ENCODE results near the gene LUC7L. TPM values are rescaled to one million over a fixed set of nuclear protein-coding genes. Genes with fewer than 3 reads are reported as not detected.

The LUC7L gene
- total and polyA plus RNA-seq, 2 of the 8 experiments (the other 6 are each of a cell fraction or from before 2014, with no cell fraction given): 49.7 to 129 TPM

GRCh38 chr16:203246-203645 is 26.0 kb downstream of the LUC7L start (continued):
- TF ChIP-seq, protein P1, sequence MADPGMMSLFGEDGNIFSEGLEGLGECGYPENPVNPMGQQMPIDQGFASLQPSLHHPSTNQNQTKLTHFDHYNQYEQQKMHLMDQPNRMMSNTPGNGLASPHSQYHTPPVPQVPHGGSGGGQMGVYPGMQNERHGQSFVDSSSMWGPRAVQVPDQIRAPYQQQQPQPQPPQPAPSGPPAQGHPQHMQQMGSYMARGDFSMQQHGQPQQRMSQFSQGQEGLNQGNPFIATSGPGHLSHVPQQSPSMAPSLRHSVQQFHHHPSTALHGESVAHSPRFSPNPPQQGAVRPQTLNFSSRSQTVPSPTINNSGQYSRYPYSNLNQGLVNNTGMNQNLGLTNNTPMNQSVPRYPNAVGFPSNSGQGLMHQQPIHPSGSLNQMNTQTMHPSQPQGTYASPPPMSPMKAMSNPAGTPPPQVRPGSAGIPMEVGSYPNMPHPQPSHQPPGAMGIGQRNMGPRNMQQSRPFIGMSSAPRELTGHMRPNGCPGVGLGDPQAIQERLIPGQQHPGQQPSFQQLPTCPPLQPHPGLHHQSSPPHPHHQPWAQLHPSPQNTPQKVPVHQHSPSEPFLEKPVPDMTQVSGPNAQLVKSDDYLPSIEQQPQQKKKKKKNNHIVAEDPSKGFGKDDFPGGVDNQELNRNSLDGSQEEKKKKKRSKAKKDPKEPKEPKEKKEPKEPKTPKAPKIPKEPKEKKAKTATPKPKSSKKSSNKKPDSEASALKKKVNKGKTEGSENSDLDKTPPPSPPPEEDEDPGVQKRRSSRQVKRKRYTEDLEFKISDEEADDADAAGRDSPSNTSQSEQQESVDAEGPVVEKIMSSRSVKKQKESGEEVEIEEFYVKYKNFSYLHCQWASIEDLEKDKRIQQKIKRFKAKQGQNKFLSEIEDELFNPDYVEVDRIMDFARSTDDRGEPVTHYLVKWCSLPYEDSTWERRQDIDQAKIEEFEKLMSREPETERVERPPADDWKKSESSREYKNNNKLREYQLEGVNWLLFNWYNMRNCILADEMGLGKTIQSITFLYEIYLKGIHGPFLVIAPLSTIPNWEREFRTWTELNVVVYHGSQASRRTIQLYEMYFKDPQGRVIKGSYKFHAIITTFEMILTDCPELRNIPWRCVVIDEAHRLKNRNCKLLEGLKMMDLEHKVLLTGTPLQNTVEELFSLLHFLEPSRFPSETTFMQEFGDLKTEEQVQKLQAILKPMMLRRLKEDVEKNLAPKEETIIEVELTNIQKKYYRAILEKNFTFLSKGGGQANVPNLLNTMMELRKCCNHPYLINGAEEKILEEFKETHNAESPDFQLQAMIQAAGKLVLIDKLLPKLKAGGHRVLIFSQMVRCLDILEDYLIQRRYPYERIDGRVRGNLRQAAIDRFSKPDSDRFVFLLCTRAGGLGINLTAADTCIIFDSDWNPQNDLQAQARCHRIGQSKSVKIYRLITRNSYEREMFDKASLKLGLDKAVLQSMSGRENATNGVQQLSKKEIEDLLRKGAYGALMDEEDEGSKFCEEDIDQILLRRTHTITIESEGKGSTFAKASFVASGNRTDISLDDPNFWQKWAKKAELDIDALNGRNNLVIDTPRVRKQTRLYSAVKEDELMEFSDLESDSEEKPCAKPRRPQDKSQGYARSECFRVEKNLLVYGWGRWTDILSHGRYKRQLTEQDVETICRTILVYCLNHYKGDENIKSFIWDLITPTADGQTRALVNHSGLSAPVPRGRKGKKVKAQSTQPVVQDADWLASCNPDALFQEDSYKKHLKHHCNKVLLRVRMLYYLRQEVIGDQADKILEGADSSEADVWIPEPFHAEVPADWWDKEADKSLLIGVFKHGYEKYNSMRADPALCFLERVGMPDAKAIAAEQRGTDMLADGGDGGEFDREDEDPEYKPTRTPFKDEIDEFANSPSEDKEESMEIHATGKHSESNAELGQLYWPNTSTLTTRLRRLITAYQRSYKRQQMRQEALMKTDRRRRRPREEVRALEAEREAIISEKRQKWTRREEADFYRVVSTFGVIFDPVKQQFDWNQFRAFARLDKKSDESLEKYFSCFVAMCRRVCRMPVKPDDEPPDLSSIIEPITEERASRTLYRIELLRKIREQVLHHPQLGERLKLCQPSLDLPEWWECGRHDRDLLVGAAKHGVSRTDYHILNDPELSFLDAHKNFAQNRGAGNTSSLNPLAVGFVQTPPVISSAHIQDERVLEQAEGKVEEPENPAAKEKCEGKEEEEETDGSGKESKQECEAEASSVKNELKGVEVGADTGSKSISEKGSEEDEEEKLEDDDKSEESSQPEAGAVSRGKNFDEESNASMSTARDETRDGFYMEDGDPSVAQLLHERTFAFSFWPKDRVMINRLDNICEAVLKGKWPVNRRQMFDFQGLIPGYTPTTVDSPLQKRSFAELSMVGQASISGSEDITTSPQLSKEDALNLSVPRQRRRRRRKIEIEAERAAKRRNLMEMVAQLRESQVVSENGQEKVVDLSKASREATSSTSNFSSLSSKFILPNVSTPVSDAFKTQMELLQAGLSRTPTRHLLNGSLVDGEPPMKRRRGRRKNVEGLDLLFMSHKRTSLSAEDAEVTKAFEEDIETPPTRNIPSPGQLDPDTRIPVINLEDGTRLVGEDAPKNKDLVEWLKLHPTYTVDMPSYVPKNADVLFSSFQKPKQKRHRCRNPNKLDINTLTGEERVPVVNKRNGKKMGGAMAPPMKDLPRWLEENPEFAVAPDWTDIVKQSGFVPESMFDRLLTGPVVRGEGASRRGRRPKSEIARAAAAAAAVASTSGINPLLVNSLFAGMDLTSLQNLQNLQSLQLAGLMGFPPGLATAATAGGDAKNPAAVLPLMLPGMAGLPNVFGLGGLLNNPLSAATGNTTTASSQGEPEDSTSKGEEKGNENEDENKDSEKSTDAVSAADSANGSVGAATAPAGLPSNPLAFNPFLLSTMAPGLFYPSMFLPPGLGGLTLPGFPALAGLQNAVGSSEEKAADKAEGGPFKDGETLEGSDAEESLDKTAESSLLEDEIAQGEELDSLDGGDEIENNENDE (IDR thresholded peaks at IDR 0.05; ENCODE audit: insufficient replicate concordance, low read length): no peak
- TF ChIP-seq CHD2 (IDR thresholded peaks at IDR 0.05; ENCODE audit: low read length) (no peak), ZNF274 (IDR thresholded peaks at IDR 0.05; ENCODE audit: borderline replicate concordance, extremely low read depth, low read length) (no peak), HDAC2 (IDR thresholded peaks at IDR 0.05; ENCODE audit: borderline replicate concordance in 1 of 2, low read depth in 2 of 2, low read length in 2 of 2) (no peak), CBX8 (IDR thresholded peaks at IDR 0.05; ENCODE audit: borderline replicate concordance, low read depth, low read length) (no peak), CTCF (IDR thresholded peaks at IDR 0.05; ENCODE audit: control extremely low read depth in 1 of 3, insufficient read depth in 1 of 3, low read depth in 1 of 3, low read length in 3 of 3) (no peak), SP2 (IDR thresholded peaks at IDR 0.05; ENCODE audit: low read length) (no peak), TBP (IDR thresholded peaks at IDR 0.05; ENCODE audit: low read depth, low read length) (no peak)
